ENCODE results near the gene C4B.
"Not testable (repeated sequence)": the region's sequence is repeated elsewhere in the genome, so short reads cannot be mapped to it uniquely, and the experiment has no call there.

The C4B gene

DNA sequence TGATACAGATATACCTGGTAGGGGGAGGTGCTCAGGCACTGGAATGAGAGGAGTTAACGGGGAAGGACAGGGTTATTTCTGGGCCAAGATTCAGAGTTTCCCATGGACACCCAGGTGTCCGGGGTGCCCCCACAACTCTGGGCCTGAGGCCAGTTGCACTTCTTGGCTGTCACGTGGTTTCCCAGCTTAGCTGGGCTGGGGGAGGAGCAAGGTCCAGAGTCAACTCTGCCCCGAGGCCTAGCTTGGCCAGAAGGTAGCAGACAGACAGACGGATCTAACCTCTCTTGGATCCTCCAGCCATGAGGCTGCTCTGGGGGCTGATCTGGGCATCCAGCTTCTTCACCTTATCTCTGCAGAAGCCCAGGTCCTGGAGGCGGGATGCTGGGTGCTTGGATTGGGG is at the start of gene C4B:
Gene C4B, plus strand, starts transcription at position 249 of the 400 bp plus-strand sequence. Its CDS starts 51 bp downstream, at position 300.
- DNase-seq, result not testable (repeated sequence)

- DNase-seq, result no peak
Measured at GRCh38 chr6:31965700-31966099, 48.9 kb upstream of the C4B start.

- no peak for DNase-seq
Measured at GRCh38 chr6:31966506-31966905, 48.1 kb upstream of the C4B start.

- no peak for DNase-seq
Measured at GRCh38 chr6:31966997-31967925, 47.3 kb upstream of the C4B start.

- DNase-seq, result no peak
Measured at GRCh38 chr6:31967926-31968320, 46.7 kb upstream of the C4B start.

DNA sequence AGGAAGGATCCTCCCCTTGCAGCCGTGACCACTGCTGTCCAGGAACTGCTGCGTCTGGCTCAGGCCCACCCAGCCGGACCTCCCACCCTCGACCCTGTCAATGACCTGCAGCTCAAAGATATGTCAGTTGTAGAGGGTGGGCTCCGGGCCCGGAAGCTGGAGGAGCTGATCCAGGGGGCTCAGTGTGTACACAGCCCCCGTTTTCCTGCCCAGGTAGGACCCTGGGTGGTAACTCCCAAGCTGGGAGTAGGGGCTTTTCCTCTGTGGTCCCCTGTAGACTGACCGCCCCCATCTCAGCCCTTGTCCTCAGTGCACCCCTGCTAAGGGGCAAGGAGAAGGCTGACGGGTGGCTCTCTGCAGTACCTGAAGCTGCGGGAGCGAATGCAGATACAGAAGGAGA is 46.3 kb upstream of the C4B start:
- DNase-seq, result no peak

- no peak for DNase-seq
Measured at GRCh38 chr6:31968791-31969711, 45.5 kb upstream of the C4B start.

- DNase-seq, result no peak
Measured at GRCh38 chr6:31969712-31970603, 44.6 kb upstream of the C4B start.

GRCh38 chr6:31970604-31971271 is 43.9 kb upstream of the C4B start:
- DNase-seq, result peak in 1 of 58 donors; percentile 17

GRCh38 chr6:31971279-31971992 is 43.2 kb upstream of the C4B start:
- DNase-seq, result peak in 5 of 58 donors; percentile 15 to 48 (median 31)

DNA sequence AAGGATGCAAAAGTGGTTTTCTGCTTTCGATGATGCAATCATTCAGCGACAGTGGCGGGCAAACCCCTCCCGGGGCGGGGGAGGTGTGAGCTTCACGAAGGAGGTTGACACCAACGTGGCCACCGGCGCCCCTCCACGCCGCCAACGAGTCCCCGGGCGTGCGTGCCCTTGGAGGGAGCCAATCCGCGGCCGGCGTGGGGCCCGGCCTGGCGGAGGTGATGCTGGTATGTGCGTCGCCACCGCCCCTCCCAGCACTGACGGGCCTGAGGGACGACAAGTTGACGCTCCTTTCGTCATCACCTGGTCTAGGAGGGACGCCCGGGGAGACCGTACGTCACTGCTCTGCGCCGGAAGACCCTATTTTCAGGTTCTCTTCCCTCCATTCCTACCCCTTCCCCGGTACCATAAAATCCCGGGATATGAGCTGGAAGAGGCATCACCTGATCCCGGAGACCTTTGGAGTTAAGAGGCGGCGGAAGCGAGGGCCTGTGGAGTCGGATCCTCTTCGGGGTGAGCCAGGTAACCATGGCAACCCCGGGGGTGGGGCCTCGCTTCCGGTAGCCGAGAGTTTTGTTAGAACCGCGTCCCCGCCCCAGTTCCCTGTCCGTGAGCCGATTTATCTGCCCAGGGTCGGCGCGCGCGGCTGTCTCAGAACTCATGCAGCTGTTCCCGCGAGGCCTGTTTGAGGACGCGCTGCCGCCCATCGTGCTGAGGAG is 42.4 kb upstream of the C4B start, which contains the start of gene DXO:
Gene DXO, minus strand, starts transcription at position 146 of the 716 bp plus-strand sequence. CDS start 463 bp downstream, outside the sequence.
- DNase-seq, result peak; percentile 61 to 100 (median 94)

DNA sequence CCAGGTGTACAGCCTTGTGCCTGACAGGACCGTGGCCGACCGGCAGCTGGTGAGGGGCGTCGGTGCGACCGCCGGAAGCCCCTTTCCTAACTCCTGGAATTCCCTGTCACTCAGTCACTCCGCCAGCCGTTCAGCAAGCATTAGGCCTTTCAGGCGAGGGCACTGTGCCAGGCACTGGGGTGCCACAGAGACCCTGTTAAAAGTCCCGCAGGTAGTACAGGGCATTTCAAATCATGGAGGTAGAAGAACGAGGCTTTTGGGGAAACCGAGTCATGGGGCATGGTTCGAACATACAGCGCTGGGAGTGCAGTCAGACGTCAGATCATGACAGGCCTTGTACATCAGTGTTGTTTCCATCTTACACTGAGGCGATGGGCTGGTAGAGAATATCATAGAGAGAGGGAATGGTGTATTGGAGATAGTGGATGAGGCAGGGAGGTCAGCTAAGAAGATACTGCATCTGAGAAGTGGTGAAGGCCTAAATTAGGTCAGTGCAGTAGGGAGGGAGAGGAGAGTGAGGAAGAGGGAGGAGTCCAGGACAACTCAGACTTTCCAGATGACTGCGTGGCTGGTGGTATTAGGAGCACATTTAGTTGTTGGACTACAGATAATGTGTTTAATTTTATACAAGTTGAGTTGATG is 41.8 kb upstream of the C4B start:
- DNase-seq, result no peak

- not testable (repeated sequence) for DNase-seq
Measured at GRCh38 chr6:31976065-31976464, 38.5 kb upstream of the C4B start.

DNA sequence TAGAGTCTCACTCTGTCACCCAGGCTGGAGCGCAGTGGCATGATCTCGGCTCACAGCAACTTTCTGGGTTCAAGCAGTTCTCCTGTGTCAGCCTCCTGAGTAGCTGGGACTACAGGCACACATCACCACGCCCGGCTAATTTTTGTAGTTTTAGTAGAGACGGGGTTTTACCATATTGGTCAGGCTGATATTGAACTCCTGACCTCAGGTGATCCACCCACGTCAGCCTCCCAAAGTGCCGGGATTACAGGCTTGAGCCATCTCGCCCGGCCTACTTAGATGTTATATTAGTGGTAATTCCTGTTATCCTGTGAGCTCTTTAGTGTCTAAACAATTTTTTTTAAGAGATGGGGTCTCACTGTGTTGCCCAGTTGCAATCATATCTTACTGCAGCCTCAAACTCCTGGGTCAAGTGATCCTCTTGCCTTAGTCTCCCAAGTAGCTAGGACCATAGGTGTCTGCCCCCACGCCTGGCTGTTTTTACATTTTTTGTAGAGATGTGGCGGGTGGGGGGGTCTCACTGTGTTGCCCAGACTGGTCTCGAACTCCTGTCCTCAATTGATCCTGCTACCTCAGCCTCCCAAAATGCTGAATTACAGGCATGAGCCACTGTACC is 36.7 kb upstream of the C4B start:
- DNase-seq, result no peak

GRCh38 chr6:31978831-31979230 is 35.8 kb upstream of the C4B start:
- DNase-seq, result no peak

GRCh38 chr6:31979238-31979898 is 35.2 kb upstream of the C4B start:
- DNase-seq, result no peak

GRCh38 chr6:31980195-31980876 is 34.3 kb upstream of the C4B start:
- not testable (repeated sequence) for DNase-seq
